Esophagus (tissue), 2 donors: Measurements from ENCODE around the gene HEXB. TPM values are rescaled to one million over a fixed set of nuclear protein-coding genes. Genes with fewer than 3 reads are reported as not detected.

Experiments
- H3K27ac ChIP-seq, 2 donors: one replicate each; pipeline ENCODE4 v1.5.1; 2013; ENCODE audit warnings: low read depth in 2 of 2, mild to moderate bottlenecking in 2 of 2, inconsistent platforms in 1 of 2, low read length in 1 of 2, moderate library complexity in 1 of 2
- H3K27me3 ChIP-seq, 2 donors: one replicate each; pipeline ENCODE4 v1.6.1; 2013; ENCODE audit warnings: low read length in 2 of 2, control low read depth in 1 of 2, mild to moderate bottlenecking in 1 of 2; ENCODE audit not compliant: insufficient read depth in 2 of 2, control insufficient read depth in 1 of 2
- H3K36me3 ChIP-seq, 2 donors: one replicate each; pipeline ENCODE4 v1.6.1; 2013; ENCODE audit warnings: low read length in 1 of 2; ENCODE audit not compliant: control insufficient read depth in 2 of 2, insufficient read depth in 2 of 2
- H3K4me1 ChIP-seq, 2 donors: one replicate each; pipeline ENCODE4 v1.6.1; 2013; ENCODE audit warnings: low read length in 1 of 2; ENCODE audit not compliant: control insufficient read depth in 2 of 2, insufficient read depth in 2 of 2
- H3K4me3 ChIP-seq, 2 donors: one replicate each; pipeline ENCODE4 v1.5.1; 2013; ENCODE audit warnings: low read length in 2 of 2, mild to moderate bottlenecking in 2 of 2, low read depth in 1 of 2, moderate library complexity in 1 of 2
- H3K9me3 ChIP-seq, 2 donors: one replicate each; pipeline ENCODE4 v1.6.1; 2013; ENCODE audit warnings: mild to moderate bottlenecking in 2 of 2, low read depth in 1 of 2, low read length in 1 of 2, moderate library complexity in 1 of 2; ENCODE audit not compliant: control insufficient read depth in 2 of 2, insufficient read depth in 1 of 2
- WGBS, 2 donors: extraction: QIAGEN DNeasy Blood & Tissue Kit; methylation state at CpG; one replicate each; pipeline ENCODE4 v1.1.7; 2013; 5-methylcytosine and 5-hydroxymethylcytosine counted together
- polyA plus RNA-seq, 2 donors: library from polyadenylated mRNA; stranded (reverse); fragments of 200-250 nt; gene quantifications; one replicate each; pipeline ENCODE4 v1.2.3, GENCODE V29; 2013
- donor health status: healthy with polysubstance abuse.
- donor health status: Bipolar disorder and iron deficiency.

HEXB gene
- polyA plus RNA-seq, 2 donors = 21.5 to 36.5 TPM

DNA sequence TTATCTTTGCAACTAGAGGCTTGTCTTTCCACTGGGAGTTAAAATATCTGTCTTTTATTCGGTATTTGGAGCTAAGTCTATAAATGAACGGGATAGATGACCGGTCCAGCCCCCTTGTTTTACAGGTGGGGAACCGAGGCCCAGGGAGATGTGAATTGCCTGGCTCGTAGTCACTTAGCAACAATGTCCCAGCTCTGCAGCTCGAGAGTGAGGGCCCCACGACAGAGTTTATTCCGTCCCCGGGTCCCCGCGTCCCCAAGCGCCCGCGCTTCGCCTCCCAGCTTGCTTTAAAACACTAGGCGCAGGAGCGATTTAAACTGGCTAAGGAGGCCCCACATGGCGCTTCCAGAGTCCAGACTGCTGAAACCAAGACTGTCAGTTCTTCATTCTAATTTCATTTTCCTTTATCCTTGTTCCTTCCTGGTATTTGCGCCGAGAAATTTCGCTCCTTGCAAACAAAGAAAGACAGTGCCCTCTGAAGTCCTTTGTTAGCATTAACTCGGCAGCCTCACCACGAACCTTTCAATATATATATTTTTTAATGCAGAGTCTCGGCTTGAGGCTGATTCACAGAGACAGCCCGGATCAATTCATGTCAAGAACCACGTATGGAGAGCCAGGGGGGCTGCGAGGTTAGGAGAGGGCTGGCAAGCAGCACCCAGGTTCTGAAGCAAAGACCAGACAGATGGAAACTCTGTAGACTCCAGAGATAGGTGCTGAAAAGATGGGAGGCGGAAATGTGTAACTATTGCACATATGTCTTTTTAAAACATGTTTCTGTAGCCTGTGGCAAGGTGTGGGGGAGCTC, 43.1 kb upstream of the HEXB start:
- peak overlapping the region; percentile 72 to 91 for H3K27ac ChIP-seq
- no peaks in the 10 kb centered on the region for H3K27me3 ChIP-seq
- H3K4me3 ChIP-seq = peak overlapping the region; percentile 75 to 78
- H3K4me1 ChIP-seq = no peaks in the 10 kb centered on the region
- WGBS, 2 donors = 5 to 6% methylated on average over 28 of the region's 28 CpGs
- H3K36me3 ChIP-seq = no peaks in the 10 kb centered on the region
- H3K9me3 ChIP-seq = no peaks in the 10 kb centered on the region

DNA sequence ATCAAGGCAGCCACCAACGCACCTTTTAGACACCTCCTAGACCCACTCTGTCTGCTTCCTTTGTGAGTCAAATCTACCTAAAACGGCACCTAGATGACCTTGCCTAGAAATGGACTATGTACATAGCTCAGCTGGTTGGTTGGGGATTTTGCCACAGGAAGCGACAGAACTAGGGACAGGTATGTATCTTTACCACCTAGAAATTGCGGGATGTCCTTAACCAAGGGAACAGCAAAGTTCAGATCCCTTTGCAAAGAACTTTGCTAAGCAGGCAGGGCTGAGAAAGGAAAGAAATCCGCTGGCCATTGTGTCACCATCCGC, 42.5 kb upstream of the HEXB start:
- Histone ChIP-seq H3K27me3 (no peaks in the 10 kb centered on the region), H3K27ac (peak overlapping the region in 1 of 2 donors; percentile 3), H3K4me3 (no peak overlapping the region), H3K9me3 (no peaks in the 10 kb centered on the region), H3K4me1 (no peaks in the 10 kb centered on the region), H3K36me3 (no peaks in the 10 kb centered on the region)
- WGBS, 2 donors = 71 to 75% methylated on average over 6 of the region's 6 CpGs

DNA sequence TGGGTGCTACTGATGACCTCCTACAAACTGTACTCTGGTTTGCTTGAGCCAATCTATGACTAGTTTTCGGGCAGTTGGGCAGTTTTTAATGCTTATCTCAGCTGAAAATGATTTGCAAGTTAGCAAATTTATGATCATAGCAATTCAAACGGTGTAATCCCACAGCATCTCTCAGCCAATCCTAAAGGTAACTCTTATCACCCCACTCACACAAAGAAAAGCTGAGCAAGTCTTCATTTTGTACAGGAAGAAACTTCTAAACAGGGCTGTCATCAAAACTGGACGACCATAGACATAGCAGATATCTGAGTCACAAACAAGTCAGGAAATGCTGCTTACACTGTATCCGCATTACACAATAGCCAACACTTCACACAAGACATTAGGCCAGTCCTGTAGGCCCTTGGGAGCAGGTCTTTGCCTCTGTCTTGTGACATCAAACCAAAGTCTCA, 41.9 kb upstream of the HEXB start:
- H3K36me3 ChIP-seq = no peaks in the 10 kb centered on the region
- no peaks in the 10 kb centered on the region for H3K27me3 ChIP-seq
- no peaks in the 10 kb centered on the region for H3K4me1 ChIP-seq
- H3K4me3 ChIP-seq = no peak overlapping the region
- peak overlapping the region in 1 of 2 donors; percentile 1 for H3K27ac ChIP-seq
- H3K9me3 ChIP-seq = no peaks in the 10 kb centered on the region
- WGBS, 2 donors = 47 to 55% methylated on average over 4 of the region's 4 CpGs

DNA sequence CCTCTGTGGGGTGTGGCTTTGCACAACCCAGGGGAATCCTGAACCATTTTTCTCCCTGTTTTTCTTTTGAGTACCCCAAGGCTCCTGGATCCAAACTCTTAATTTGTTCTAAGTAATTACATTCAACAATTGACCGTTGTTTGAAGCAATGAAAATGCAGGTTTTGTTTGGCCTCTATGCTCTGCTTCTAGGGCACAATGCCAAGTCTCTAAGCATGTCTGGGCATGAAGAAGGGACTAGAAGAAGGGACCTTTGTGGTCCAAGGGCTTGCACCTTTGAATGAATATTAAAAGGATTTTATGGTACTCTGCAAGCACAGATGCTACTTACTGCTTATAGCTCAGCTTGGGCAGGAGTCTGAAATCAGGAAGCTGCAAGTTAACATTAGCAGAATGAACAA, 37.9 kb upstream of the HEXB start:
- Histone ChIP-seq H3K4me1 (no peaks in the 10 kb centered on the region), H3K36me3 (no peaks in the 10 kb centered on the region), H3K27me3 (no peaks in the 10 kb centered on the region), H3K4me3 (no peak overlapping the region), H3K27ac (no peak overlapping the region), H3K9me3 (no peaks in the 10 kb centered on the region)
- 49 to 52% methylated on average over 1 of the region's 1 CpG for WGBS, 2 donors

DNA sequence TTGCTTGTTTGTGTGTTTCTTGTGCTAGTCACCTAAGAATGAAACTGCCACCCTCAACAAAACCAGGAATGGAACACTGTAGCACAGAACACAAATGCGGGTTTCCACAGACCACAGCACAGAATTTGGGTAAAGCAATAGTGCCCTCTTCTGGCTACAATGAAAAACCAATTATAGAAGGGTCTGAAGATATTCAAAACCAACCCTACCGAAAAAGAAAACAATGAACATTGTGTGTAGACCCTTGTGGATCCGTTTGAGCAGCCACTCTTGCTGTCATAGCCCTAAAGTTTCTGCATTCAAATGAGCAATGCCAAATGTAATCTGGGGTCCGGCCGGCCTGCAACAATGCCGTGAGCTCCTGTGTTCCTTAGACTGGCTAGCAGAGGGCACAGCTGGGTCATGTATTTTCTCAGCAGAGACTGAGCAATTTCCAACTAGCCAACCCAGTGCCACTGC, 36.2 kb upstream of the HEXB start:
- no peaks in the 10 kb centered on the region for H3K36me3 ChIP-seq
- H3K4me1 ChIP-seq = no peaks in the 10 kb centered on the region
- H3K4me3 ChIP-seq = no peak overlapping the region
- H3K27ac ChIP-seq = no peak overlapping the region
- H3K9me3 ChIP-seq = no peaks in the 10 kb centered on the region
- H3K27me3 ChIP-seq = no peaks in the 10 kb centered on the region
- WGBS, 2 donors = 19 to 26% methylated on average over 6 of the region's 6 CpGs

DNA sequence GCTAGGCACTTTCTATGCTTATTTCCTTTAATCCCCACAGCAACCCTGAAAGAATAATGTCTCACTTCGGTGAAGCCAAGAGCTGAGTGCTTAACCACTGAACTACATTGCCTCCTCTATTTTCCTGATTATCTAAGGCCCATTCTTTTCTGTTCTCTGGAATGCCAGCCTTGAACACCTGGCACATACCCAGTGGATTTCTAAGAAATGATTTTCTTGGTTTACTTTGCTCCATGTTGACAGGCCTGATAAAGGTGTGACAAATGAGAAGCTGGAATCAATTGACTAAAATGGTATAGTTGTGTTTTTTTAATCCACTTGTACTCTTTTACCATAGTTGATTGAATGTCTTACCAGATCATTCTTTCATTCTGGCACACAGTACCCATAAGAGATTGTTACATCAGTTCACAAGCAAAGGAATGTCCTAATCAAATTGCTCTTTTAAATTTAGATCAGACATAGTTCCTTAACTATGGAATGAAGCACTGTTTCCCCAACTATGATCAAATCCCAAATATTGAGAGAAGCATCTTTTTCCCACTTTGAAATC, 35.5 kb upstream of the HEXB start:
- no peaks in the 10 kb centered on the region for H3K9me3 ChIP-seq
- H3K27ac ChIP-seq = no peak overlapping the region
- 14 to 20% methylated on average over 1 of the region's 1 CpG for WGBS, 2 donors

DNA sequence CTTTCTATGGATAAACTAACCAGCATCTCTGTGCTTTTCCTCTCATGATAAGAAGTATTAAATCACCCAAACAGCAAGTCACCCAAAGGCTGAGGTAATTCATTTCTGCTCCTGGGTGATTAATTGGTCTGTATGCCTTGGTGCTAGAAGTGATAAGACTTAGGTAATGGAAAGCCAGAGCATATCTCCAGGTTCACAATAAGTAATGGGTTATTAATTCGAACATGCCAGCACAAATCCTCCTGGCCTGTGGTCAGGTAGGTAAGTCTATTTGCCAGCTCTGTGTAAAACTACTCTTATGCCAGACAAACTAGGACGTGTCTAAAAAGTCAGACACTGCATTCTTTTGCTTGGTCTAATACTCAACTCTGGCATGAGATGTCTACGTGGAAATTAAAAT, 33.3 kb upstream of the HEXB start:
- Histone ChIP-seq H3K36me3 (no peaks in the 10 kb centered on the region), H3K27ac (no peak overlapping the region), H3K4me3 (no peak overlapping the region), H3K4me1 (no peaks in the 10 kb centered on the region), H3K9me3 (no peaks in the 10 kb centered on the region), H3K27me3 (no peaks in the 10 kb centered on the region)
- WGBS, 2 donors = 44 to 47% methylated on average over 3 of the region's 3 CpGs

More for the DNA sequence above, 35.5 kb upstream of the HEXB start:
- no peaks in the 10 kb centered on the region for H3K27me3 ChIP-seq
- no peaks in the 10 kb centered on the region for H3K4me1 ChIP-seq
- H3K4me3 ChIP-seq = no peak overlapping the region
- H3K36me3 ChIP-seq = no peaks in the 10 kb centered on the region

DNA sequence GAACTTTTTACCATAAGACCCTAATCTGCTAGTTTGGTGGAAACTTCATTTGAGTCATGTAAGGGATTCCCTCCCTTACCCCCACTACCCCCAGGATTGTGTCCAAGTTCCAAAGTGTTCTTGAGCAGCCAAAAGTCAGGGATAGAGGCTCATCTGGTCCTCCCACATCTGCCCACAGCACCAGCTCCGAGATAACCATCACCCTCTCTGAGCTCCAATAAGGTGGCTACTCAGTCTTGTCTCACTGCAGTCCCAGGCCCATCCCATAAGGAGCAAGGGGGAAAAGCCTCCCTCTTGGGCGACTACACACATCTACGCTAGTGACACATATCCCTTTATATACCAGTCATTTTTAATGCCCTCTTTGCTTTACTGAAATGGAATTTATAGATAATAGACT, 32.5 kb upstream of the HEXB start:
- 87 to 90% methylated on average over 3 of the region's 3 CpGs for WGBS, 2 donors
- Histone ChIP-seq H3K36me3 (no peaks in the 10 kb centered on the region), H3K27ac (no peak overlapping the region), H3K4me3 (no peak overlapping the region), H3K27me3 (no peaks in the 10 kb centered on the region), H3K4me1 (no peaks in the 10 kb centered on the region), H3K9me3 (no peaks in the 10 kb centered on the region)

DNA sequence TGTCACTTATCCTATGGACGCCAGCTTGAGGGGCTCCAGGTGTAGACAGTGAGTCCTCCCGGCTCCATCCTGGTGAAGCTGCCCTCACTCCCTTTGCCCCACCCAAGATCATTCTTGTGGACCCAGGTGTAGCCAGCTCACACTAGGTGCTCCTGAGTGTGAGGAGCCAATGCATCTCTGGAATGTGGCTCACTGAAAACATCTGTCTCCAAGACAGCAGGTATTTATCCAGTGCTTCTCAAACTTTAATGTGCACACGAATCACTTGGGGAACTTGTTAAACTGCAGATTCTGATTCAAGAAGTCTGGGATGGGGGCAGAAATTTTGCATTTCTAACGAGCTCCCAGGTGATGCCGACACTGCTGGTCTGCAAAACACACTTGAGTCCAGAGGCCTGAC, 31.0 kb upstream of the HEXB start:
- 80 to 82% methylated on average over 5 of the region's 5 CpGs for WGBS, 2 donors
- Histone ChIP-seq H3K4me3 (no peak overlapping the region), H3K9me3 (no peaks in the 10 kb centered on the region), H3K4me1 (no peaks in the 10 kb centered on the region), H3K27me3 (no peaks in the 10 kb centered on the region), H3K27ac (no peak overlapping the region), H3K36me3 (no peaks in the 10 kb centered on the region)

DNA sequence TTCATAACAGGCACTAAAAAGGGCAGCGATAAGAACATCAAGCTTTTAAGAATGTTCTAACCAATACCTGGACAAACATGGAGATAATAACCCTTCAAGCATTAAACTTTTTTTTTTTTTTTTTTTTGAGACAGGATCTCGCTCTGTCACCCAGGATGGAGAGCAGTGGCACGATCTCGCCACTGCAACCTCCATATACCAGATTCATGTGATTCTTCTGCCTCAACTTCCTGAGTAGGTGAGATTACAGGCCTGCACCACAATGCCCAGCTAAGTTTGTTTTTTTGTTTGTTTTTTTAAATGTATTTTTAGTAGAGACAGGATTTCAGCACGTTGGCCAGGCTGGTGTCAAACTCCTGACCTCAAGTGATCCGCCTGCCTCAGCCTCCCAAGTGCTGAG, 29.8 kb upstream of the HEXB start:
- H3K27ac ChIP-seq = no peak overlapping the region
- H3K36me3 ChIP-seq = no peaks in the 10 kb centered on the region
- no peak overlapping the region for H3K4me3 ChIP-seq
- H3K4me1 ChIP-seq = no peaks in the 10 kb centered on the region
- H3K9me3 ChIP-seq = no peaks in the 10 kb centered on the region
- no peaks in the 10 kb centered on the region for H3K27me3 ChIP-seq
- WGBS, 2 donors = 87 to 89% methylated on average over 6 of the region's 6 CpGs
